RPMI8226 (cell line): Measurements from ENCODE around the gene C4orf50.
"Not testable (repeated sequence)": the region's sequence is repeated elsewhere in the genome, so short reads cannot be mapped to it uniquely, and the experiment has no call there.

Experiments
- DNase-seq: peaks from one replicate; pipeline ENCODE4 v3.0.0-alpha.2; 2015

The C4orf50 gene

GRCh38 chr4:5965225-5965624 is 53.0 kb downstream of the C4orf50 start:
- DNase-seq: no peak

DNA sequence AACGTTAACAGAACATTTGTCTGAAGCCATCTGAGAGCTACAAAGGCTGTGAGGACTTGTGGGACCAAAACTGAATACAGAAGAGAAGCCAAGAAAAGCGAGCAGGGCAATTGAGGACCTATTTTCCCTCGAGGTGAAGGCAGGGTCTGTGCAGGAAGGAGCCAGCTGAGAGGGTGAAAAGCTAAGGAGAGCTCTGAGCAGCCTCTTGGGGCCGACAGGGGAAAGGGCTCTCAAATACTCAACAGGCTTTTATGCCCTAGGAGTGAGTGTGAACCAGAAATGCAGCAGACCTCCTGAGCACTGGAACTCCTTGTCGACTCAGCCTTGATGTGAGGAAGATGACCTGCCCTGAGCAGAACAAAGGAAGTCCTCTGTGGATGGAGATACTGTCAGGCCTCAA is 54.2 kb downstream of the C4orf50 start:
- no peak for DNase-seq

DNA sequence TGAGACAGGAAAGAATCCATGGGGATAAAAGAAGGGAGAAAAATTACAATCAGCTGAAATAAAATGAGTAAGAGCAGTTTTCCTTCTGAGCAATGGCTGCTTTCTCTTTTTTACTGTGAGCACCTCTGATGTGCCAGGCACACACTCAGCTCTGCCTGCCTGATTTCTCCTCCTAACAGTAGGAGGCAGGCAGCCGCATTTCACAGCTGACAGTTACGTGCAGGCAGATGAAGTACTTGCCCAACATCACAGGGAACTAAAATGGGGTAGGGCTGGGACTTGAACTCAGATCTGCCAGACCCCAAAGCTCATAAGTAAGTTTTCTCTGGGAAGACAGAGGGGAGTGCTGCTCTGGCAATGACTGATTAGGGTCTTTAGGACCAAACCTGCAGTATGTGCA is 54.6 kb downstream of the C4orf50 start:
- no peak for DNase-seq

- DNase-seq: no peak
Measured at GRCh38 chr4:5962416-5962815, 55.8 kb downstream of the C4orf50 start.

- DNase-seq: no peak
Measured at GRCh38 chr4:5960252-5960880, 57.9 kb downstream of the C4orf50 start.

- no peak for DNase-seq
Measured at GRCh38 chr4:5959211-5959982, 58.8 kb downstream of the C4orf50 start.

GRCh38 chr4:5958199-5958735 is 60.0 kb downstream of the C4orf50 start:
- DNase-seq: no peak

GRCh38 chr4:5957076-5957475 is 61.2 kb downstream of the C4orf50 start:
- DNase-seq: peak; percentile 9

DNA sequence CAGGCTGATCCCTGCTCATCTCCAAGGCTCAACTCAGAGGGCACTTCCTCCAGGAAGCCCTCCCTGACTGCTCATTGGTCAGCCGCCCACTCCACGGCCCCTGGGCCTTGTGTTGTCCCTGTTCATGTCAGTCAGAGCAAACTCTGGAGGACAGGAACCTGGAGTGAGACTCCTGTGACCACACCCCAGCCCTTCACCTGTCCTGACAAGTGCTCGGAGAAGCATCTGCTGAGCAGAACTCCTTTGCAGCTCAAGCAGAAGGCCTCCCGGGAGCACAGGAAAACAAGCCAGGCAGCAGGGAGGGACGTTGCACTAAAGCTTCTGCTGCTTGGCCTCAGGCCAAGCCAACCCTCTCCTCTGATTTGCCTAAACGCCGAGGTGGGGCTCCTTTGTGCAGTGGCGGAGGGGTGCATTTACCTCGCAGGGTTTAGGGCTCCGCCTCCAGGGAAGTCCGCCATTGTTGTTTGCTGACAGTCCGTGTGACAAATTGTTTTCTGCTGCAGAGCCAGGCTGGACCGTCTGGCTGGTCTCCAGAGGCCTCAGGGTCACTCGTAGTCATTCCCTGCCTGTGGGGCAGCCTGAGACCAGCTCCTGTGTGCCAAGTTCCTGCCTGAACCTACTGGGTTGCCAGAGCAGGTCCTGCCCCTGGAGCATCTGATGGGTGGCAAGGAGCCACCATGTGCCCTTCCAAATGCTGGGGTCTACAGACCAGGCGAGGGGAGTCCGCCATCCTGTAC is 61.8 kb downstream of the C4orf50 start:
- peak; percentile 15 for DNase-seq

- DNase-seq: no peak
Measured at GRCh38 chr4:5955856-5956255, 62.4 kb downstream of the C4orf50 start.

DNA sequence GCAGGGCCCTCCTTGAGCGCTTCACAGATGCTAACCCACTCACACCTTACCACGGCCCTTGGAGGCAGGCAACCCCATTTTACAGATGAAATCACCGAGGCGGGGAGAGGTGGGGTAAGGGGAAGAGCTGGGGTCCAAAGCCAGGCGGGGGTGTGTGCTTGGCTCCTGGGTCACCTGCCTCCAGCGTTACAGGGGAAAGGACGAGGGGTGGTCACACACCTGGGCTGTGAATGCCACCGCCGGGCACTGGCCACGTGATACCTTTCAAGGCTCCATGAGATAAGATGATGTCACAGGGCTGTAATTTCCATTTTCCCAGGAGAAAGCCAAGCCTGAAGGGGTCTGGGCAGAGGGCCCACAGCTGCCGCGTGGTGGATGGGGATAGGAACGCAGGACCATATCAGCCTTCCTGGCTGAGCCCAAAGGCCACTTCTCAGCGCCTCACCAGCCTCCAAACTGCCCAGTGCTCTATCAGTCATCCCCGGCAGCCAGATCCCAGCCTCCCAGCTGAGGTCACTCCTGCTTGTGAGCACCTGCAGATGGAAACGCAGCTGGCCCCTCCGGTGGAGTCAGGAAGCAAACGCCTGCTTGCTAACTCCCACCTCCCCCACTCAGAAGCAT is 62.9 kb downstream of the C4orf50 start:
- DNase-seq: no peak

- DNase-seq: no peak
Measured at GRCh38 chr4:5954056-5954760, 64.0 kb downstream of the C4orf50 start.

DNA sequence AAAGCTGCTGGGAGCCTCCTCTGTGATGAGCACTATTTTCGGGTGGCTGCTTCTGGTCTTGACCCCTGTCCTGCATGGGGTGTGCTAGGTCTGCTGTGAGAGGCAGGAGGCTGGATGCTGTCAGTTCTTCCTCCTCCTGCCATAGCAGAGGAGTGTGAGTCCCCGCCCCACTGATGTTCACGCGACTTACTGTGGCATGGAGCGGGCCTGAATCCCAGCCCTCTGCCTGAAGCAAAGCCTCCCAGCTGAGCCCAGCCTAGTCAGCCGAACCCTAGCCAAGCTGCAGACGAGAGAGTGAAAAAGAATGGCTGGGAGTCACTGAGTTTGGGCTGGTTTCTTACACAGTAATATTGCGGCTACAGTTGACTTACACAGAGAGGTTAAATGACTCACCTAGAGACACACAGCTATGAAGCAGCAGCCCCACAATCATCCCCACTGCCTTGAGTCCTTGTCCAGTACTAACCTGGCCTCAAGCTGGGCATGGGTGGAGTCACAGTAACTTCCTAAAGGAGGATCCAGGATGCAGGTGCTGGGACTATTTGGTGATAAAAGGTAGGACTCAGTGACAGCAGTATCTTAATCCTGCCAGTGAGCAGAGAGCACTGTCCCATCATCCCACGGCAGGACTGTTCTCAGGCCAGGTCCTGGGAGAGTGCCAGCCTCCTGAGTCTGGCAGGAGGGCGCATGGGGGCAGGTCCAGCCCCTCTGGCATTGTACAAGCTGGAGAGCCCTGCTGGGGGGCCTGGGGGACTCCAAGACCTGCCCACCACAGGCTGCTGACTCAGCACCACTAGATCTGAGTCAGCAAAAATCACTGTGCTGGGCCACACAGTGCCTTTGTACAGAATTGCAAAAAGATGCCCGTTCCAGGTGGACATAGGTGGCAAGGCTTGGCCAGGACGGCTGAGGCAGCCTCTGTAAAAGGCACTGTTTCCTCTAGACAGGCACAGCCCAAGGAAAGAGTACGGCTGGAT is 65.0 kb downstream of the C4orf50 start:
- DNase-seq: no peak

DNA sequence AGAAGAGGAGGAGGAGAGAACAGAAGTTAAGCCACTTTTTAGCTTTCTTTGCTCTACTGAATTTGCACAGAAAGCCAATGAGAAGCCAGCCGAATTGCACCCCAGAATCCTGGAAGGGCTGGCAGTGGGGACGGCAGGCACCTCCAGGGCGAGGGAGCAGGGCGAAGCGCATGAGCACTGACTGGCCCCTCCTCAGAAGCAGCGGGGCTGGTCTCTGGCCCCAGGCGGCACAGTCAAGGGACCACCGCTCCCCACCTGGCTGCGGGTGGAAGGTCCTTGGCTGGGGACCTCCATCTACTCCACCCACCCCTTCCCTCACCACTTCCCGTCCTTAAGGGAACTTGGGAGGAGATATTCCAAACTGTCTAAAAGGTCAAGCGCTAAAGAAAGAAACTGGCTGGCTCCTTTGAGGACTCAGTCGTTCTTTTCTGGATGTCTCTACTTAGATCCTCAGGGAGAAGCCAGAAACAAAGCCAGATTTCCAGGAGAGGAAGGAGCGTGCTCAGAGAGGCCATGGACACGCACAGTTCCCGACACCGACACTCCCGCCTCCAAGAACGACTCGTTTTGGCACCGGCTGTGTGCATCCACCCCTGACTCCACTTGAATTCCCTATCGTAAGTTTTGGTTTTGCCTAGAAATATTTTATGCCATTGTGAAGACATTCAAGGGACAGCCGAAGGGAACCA is 65.8 kb downstream of the C4orf50 start:
- no peak for DNase-seq

GRCh38 chr4:5946653-5947052 is 71.6 kb downstream of the C4orf50 start:
- DNase-seq: not testable (repeated sequence)

- no peak for DNase-seq
Measured at GRCh38 chr4:5945936-5946335, 72.3 kb downstream of the C4orf50 start.

- no peak for DNase-seq
Measured at GRCh38 chr4:5945171-5945570, 73.1 kb downstream of the C4orf50 start.

DNA sequence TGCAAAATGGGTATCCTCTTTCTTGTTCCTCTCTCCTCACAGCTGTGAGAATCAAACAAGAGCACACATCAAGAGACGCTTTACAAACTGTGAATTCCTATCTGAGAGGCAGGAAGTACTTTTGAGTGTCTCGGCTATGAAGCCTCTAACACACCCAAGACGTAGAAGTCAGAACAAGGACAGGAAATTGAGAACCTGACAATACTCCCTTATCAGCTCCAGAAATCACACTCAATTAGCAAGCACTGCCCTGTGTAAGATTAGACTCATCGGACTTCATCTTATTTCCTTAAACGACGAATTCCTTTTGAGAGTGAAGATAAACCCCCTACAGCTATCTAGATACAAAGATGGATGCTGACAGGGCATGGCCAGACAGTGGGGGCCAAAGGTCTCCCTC is 74.7 kb downstream of the C4orf50 start:
- no peak for DNase-seq

DNA sequence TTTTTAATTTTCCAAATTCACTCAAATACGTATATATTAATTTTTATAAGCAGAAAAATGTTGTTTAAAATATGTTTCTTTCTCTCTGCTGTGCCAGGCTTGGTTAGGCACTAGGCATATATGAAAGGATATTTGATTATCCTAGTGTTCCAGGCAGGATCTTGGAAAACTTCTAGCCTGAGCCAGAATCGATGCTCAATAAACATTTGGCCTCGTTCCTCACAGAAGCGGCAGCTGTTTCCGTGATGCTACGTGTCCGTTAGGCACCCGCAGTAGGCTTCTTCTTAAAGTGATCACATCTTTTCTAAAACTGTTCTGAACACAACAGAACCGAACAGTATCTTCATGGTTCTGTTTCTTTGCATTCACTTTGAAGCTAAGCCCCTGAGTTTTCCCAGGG is 75.3 kb downstream of the C4orf50 start:
- DNase-seq: no peak

GRCh38 chr4:5941601-5942000 is 76.6 kb downstream of the C4orf50 start:
- DNase-seq: no peak
